ENCODE data around the gene ATOH8.

DNA sequence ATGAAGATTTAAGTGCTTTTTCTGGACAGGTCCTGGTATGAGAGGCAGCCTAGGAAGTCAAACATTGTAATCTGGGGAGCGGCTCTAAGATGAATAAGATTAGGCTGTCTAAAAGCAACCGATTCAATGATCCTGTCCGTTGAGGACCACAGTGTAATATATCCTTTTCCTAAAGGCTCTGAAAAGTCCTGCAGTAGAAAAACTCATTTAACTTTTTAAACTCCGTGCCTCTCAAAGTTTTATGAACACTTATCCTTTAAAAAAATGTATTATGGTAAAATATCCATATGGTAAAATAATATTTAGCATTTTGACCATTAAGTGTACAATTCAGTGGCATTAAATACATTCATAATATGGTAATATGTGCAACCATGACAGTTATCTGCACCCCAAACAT, 39.8 kb downstream of the ATOH8 start:
- TF ChIP-seq CTCF (optimal IDR thresholded peaks at IDR 0.05 in 1 of 3, IDR thresholded peaks at IDR 0.05 in 1 of 3, conservative IDR thresholded peaks at IDR 0.05 in 1 of 3; ENCODE audit: extremely low read depth in 1 of 3, insufficient read depth in 2 of 3, low read length in 3 of 3) (no peak), EZH2 (IDR thresholded peaks at IDR 0.05; ENCODE audit: low read length) (no peak)
